GM23338 (cell line): Measurements from ENCODE around the gene FEZF1. TPM values are rescaled to one million over a fixed set of nuclear protein-coding genes. Genes with fewer than 3 reads are reported as not detected.

ENCODE experiments used
- ATAC-seq: fragments of 200-7000 bp; cut with Tn5 transposase; 3 replicates; pipeline ENCODE4 v1.9.1; 2020
- DNase-seq: peaks from one replicate; pipeline ENCODE4 v3.0.0-alpha.2; 2015; ENCODE audit warnings: low spot score
- H2AFZ ChIP-seq: fragments of 200-600 bp; sonication (generic); 2 replicates; pipeline ENCODE4 v1.8.0; 2016; ENCODE audit warnings: antibody characterized with exemption, mild to moderate bottlenecking, moderate library complexity
- H3F3A ChIP-seq: fragments of 200-600 bp; sonication (generic); replicated peaks from 2 replicates; pipeline ENCODE4 v1.8.0; 2017; ENCODE audit warnings: antibody characterized with exemption, mixed run types, low read depth
- H3K27ac ChIP-seq: fragments of 200-600 bp; sonication (generic); 2 replicates; pipeline ENCODE4 v1.6.1; 2016; ENCODE audit warnings: low read depth
- H3K27me3 ChIP-seq: fragments of 200-600 bp; sonication (generic); 2 replicates; pipeline ENCODE4 v1.8.0; 2016; ENCODE audit warnings: mild to moderate bottlenecking, mixed run types, moderate library complexity; ENCODE audit not compliant: insufficient read depth
- H3K36me3 ChIP-seq: fragments of 200-600 bp; sonication (generic); 2 replicates; pipeline ENCODE4 v1.8.0; 2016; ENCODE audit warnings: mild to moderate bottlenecking; ENCODE audit not compliant: insufficient read depth
- H3K4me1 ChIP-seq: fragments of 200-600 bp; sonication (generic); 2 replicates; pipeline ENCODE4 v1.8.0; 2016; ENCODE audit warnings: mild to moderate bottlenecking, moderate library complexity; ENCODE audit not compliant: insufficient read depth
- H3K4me2 ChIP-seq: fragments of 200-600 bp; sonication (generic); 2 replicates; pipeline ENCODE4 v1.7.1; 2017; ENCODE audit warnings: mixed run types
- H3K4me3 ChIP-seq: fragments of 200-600 bp; sonication (generic); 2 replicates; pipeline ENCODE4 v1.6.1; 2016; ENCODE audit warnings: mixed run types
- H3K79me2 ChIP-seq: fragments of 200-600 bp; sonication (generic); replicated peaks from 2 replicates; pipeline ENCODE4 v1.8.0; 2017; ENCODE audit warnings: mild to moderate bottlenecking; ENCODE audit not compliant: insufficient read depth
- H3K9me2 ChIP-seq: fragments of 200-600 bp; sonication (generic); 2 replicates; pipeline ENCODE4 v1.8.0; 2017; ENCODE audit not compliant: insufficient read depth
- H4K20me1 ChIP-seq: fragments of 200-600 bp; sonication (generic); replicated peaks from 2 replicates; pipeline ENCODE4 v1.8.0; 2017; ENCODE audit warnings: mild to moderate bottlenecking; ENCODE audit not compliant: insufficient read depth
- H3K27ac Mint-ChIP-seq: 2 replicates; pipeline ENCODE4 v1.8.0; 2020; ENCODE audit warnings: inconsistent platforms, mild to moderate bottlenecking, moderate library complexity, mixed read lengths
- H3K27me3 Mint-ChIP-seq: 3 replicates; pipeline ENCODE4 v1.8.0; 2022; ENCODE audit warnings: low read depth, mild to moderate bottlenecking, moderate library complexity, mixed read lengths, inconsistent platforms; ENCODE audit not compliant: insufficient read depth, poor library complexity
- H3K36me3 Mint-ChIP-seq: 3 replicates; pipeline ENCODE4 v1.8.0; 2021; ENCODE audit warnings: low read depth, mild to moderate bottlenecking, inconsistent platforms, moderate library complexity, mixed read lengths
- H3K4me1 Mint-ChIP-seq: 3 replicates; pipeline ENCODE4 v1.8.0; 2020; ENCODE audit warnings: mild to moderate bottlenecking, inconsistent platforms, mixed read lengths
- H3K4me3 Mint-ChIP-seq: 3 replicates; pipeline ENCODE4 v1.8.0; 2021; ENCODE audit warnings: moderate library complexity, mild to moderate bottlenecking, inconsistent platforms, mixed read lengths
- H3K9me3 Mint-ChIP-seq: 3 replicates; pipeline ENCODE4 v1.8.0; 2020; ENCODE audit warnings: moderate library complexity, mild to moderate bottlenecking, inconsistent platforms, mixed read lengths
- NANOG ChIP-seq: IDR thresholded peaks from 2 replicates; pipeline ENCODE4 v1.6.1; 2016; ENCODE audit warnings: antibody characterized with exemption, borderline replicate concordance
- STAT1 ChIP-seq: IDR thresholded peaks from one replicate; pipeline ENCODE4 v1.6.1; 2016; ENCODE audit warnings: antibody characterized with exemption; ENCODE audit not compliant: unreplicated experiment
- ZNF462 ChIP-seq: fragments of 250-450 bp; sonication (Bioruptor Pico); IDR thresholded peaks from 2 replicates; pipeline ENCODE4 v1.5.0; 2020; ENCODE audit warnings: mild to moderate bottlenecking, moderate library complexity
- polyA plus RNA-seq: library from polyadenylated mRNA; unstranded; fragments of >200 nt; fragmentation: Nextera tagmentation; extraction: Ambion mirVana; gene quantifications from 2 replicates; pipeline ENCODE4 v1.2.1, GENCODE V29; 2016
- total RNA-seq: library from RNA; depleted of rRNA; stranded (reverse); fragments of >200 nt; shearing (Covaris generic); gene quantifications from 2 replicates; pipeline ENCODE4 v1.2.3, GENCODE V29; 2014
- TF ChIP-seq, protein P1 (sequence below), 2 experiments: fragments of 200-600 bp in 1 of 2; sonication (generic) in 1 of 2; conservative IDR thresholded peaks; 2 replicates each; pipeline versions ENCODE4 v1.5.1 to v1.6.1; 2016 to 2017; ENCODE audit warnings: antibody characterized with exemption in 2 of 2, low read depth in 2 of 2, mild to moderate bottlenecking in 2 of 2, moderate library complexity in 1 of 2

FEZF1 gene
- total and polyA plus RNA-seq, 2 experiments from 2014 or later, result 1.0 to 2.3 TPM

GRCh38 chr7:122339145-122339904, 34.8 kb upstream of the FEZF1 start:
- H3K4me2 ChIP-seq, result no peak overlapping the region
- no peaks in the 10 kb centered on the region for H3K36me3 ChIP-seq
- H3K27ac Mint-ChIP-seq, result no peak overlapping the region
- H3K27ac ChIP-seq, result no peak overlapping the region
- H3K4me3 Mint-ChIP-seq, result no peak overlapping the region
- H3K27me3 ChIP-seq, result no peaks in the 10 kb centered on the region
- ATAC-seq (no peak), DNase-seq (no peak)
- TF ChIP-seq NANOG (no peak), STAT1 (no peak)
- H3K27me3 Mint-ChIP-seq, result no peaks in the 10 kb centered on the region
- peaks cover 24% of the 10 kb centered on the region for H3K4me1 ChIP-seq
- H3K79me2 ChIP-seq, result no peaks in the 10 kb centered on the region
- no peaks in the 10 kb centered on the region for H3F3A ChIP-seq
- peaks cover 35% of the 10 kb centered on the region for H3K4me1 Mint-ChIP-seq
- H3K36me3 Mint-ChIP-seq, result no peaks in the 10 kb centered on the region
- no peaks in the 10 kb centered on the region for H3K9me3 Mint-ChIP-seq
- H3K9me2 ChIP-seq, result no peaks in the 10 kb centered on the region
- no peaks in the 10 kb centered on the region for H4K20me1 ChIP-seq
- H2AFZ ChIP-seq, result no peak overlapping the region
- no peak overlapping the region for H3K4me3 ChIP-seq

DNA sequence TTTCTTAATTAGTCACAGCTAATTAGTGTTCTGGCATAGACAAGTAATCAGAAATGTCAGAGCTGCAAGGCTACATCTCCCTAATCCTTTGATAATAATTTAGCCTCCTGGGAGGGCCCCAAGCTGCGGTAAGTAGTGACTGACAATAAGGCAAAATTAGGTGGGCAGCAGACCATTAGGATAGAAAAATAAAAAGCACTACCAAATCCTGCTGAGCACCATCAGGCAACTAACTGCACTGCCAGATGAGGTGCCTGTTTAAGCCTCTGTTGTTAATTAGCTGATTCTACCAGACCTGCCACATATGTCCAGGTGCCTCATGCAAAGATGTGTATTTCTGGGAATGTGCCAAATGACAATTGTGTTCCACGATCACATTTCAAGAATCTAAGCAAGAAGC, 32.5 kb upstream of the FEZF1 start:
- Mint-ChIP-seq H3K36me3 (no peaks in the 10 kb centered on the region), H3K4me1 (peaks cover 25% of the 10 kb centered on the region), H3K27ac (no peak overlapping the region), H3K27me3 (no peaks in the 10 kb centered on the region), H3K9me3 (no peaks in the 10 kb centered on the region), H3K4me3 (no peak overlapping the region)
- Histone ChIP-seq H3K27ac (no peak overlapping the region), H3K9me2 (no peaks in the 10 kb centered on the region), H3K4me2 (peak overlapping the region; percentile 30), H2AFZ (no peak overlapping the region), H3K27me3 (no peaks in the 10 kb centered on the region), H3K4me3 (no peak overlapping the region), H3K36me3 (no peaks in the 10 kb centered on the region), H4K20me1 (no peaks in the 10 kb centered on the region), H3F3A (no peaks in the 10 kb centered on the region), H3K79me2 (no peaks in the 10 kb centered on the region), H3K4me1 (peaks cover 16% of the 10 kb centered on the region)
- ATAC-seq (peak; percentile 47; the same call in 2 of the 3 replicates), DNase-seq (no peak)
- TF ChIP-seq, protein P1, sequence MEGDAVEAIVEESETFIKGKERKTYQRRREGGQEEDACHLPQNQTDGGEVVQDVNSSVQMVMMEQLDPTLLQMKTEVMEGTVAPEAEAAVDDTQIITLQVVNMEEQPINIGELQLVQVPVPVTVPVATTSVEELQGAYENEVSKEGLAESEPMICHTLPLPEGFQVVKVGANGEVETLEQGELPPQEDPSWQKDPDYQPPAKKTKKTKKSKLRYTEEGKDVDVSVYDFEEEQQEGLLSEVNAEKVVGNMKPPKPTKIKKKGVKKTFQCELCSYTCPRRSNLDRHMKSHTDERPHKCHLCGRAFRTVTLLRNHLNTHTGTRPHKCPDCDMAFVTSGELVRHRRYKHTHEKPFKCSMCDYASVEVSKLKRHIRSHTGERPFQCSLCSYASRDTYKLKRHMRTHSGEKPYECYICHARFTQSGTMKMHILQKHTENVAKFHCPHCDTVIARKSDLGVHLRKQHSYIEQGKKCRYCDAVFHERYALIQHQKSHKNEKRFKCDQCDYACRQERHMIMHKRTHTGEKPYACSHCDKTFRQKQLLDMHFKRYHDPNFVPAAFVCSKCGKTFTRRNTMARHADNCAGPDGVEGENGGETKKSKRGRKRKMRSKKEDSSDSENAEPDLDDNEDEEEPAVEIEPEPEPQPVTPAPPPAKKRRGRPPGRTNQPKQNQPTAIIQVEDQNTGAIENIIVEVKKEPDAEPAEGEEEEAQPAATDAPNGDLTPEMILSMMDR (conservative IDR thresholded peaks at IDR 0.05; ENCODE audit: low read depth in 2 of 2), result no peak
- no peak for TF ChIP-seq ZNF462 (CRISPR knock-in tag)
